Natural killer cell (primary cell): ENCODE measurements around the gene PRR5L. TPM values are rescaled to one million over a fixed set of nuclear protein-coding genes. Genes with fewer than 3 reads are reported as not detected.

Source experiments
- ATAC-seq, 3 donors: fragments of 150-1000 bp in 2 of 3; fragments of 200-7000 bp in 1 of 3; cut with Tn5 transposase; 1 replicate in 1 of 3; 2 replicates in 2 of 3; pipeline ENCODE4 v1.10.0; 2021; ENCODE audit warnings: mild to moderate bottlenecking in 2 of 3, moderate library complexity in 2 of 3
- DNase-seq, 2 donors: peaks; one replicate each; pipeline versions ENCODE4 v3.0.0 to v3.0.0-alpha.2; 2013 to 2021; ENCODE audit warnings: mixed read lengths in 1 of 2
- H3K27ac ChIP-seq: one replicate; pipeline ENCODE4 v1.5.1; 2013; ENCODE audit warnings: mild to moderate bottlenecking, low read length
- H3K27me3 ChIP-seq: one replicate; pipeline ENCODE4 v1.6.1; 2013; ENCODE audit warnings: low read length; ENCODE audit not compliant: control insufficient read depth, insufficient read depth
- H3K36me3 ChIP-seq: one replicate; pipeline ENCODE4 v1.6.1; 2013; ENCODE audit warnings: low read length; ENCODE audit not compliant: control insufficient read depth, insufficient read depth
- H3K4me1 ChIP-seq: one replicate; pipeline ENCODE4 v1.6.1; 2013; ENCODE audit warnings: low read length; ENCODE audit not compliant: control insufficient read depth, insufficient read depth
- H3K4me3 ChIP-seq: one replicate; pipeline ENCODE4 v1.5.1; 2013; ENCODE audit warnings: low read length
- H3K9me3 ChIP-seq: one replicate; pipeline ENCODE4 v1.6.1; 2013; ENCODE audit warnings: low read length; ENCODE audit not compliant: control insufficient read depth, insufficient read depth
- H3K27ac Mint-ChIP-seq, 2 donors: one replicate each; pipeline ENCODE4 v1.8.0; 2022; ENCODE audit warnings: mild to moderate bottlenecking in 2 of 2, mixed read lengths in 2 of 2, moderate library complexity in 1 of 2
- H3K27me3 Mint-ChIP-seq, 2 donors: one replicate each; pipeline ENCODE4 v1.8.0; 2022; ENCODE audit warnings: low read depth in 2 of 2, mixed read lengths in 2 of 2
- H3K36me3 Mint-ChIP-seq: one replicate; pipeline ENCODE4 v1.8.0; 2022; ENCODE audit warnings: mixed read lengths
- H3K4me1 Mint-ChIP-seq, 2 donors: one replicate each; pipeline ENCODE4 v1.8.0; 2022; ENCODE audit warnings: mixed read lengths in 2 of 2
- H3K4me3 Mint-ChIP-seq: one replicate; pipeline ENCODE4 v1.8.0; 2022; ENCODE audit warnings: mild to moderate bottlenecking, moderate library complexity, mixed read lengths
- H3K9me3 Mint-ChIP-seq, 2 donors: one replicate each; pipeline ENCODE4 v1.8.0; 2022; ENCODE audit warnings: mixed read lengths in 2 of 2
- CTCF ChIP-seq: fragments of 200-600 bp; IDR thresholded peaks from one replicate; pipeline ENCODE4 v1.8.0; 2022; ENCODE audit warnings: antibody characterized with exemption
- WGBS: methylation state at CpG from one replicate; pipeline ENCODE4 v1.1.7; 2013; ENCODE audit warnings: missing lambda C conversion rate; ENCODE audit not compliant: insufficient coverage; 5-methylcytosine and 5-hydroxymethylcytosine counted together
- intact Hi-C: fragments of 100-400 bp; cut with micrococcal nuclease; formaldehyde crosslinking; loops from one replicate; pipeline ENCODE4 v1.14.2; 2022
- total RNA-seq, 4 donors: library from RNA; stranded (reverse); fragments of 120-200 nt in 1 of 4; gene quantifications; one replicate each; pipeline versions ENCODE4 v1.2.3 to v1.2.4, GENCODE V29; 2013 to 2022

Gene PRR5L
- total RNA-seq, 3 donors from 2014 or later (not counting 1 experiment from before 2014, with no cell fraction given), result 128 to 367 (median 303) TPM

- Mint-ChIP-seq H3K27me3 (no peaks in the 10 kb centered on the region), H3K4me1 (peaks cover 77% of the 10 kb centered on the region in 2 donors), H3K27ac (peak overlapping the region; percentile 97 to 99), H3K36me3 (peaks cover 17% of the 10 kb centered on the region), H3K9me3 (no peaks in the 10 kb centered on the region), H3K4me3 (peak overlapping the region; percentile 94)
- Histone ChIP-seq H3K36me3 (peaks cover 60% of the 10 kb centered on the region), H3K4me1 (peaks cover 53% of the 10 kb centered on the region), H3K27me3 (no peaks in the 10 kb centered on the region), H3K4me3 (no peak overlapping the region), H3K9me3 (no peaks in the 10 kb centered on the region), H3K27ac (peak overlapping the region; percentile 1)
- no peak for DNase-seq
- ATAC-seq, result no peak
- no peak for TF ChIP-seq CTCF
- intact Hi-C loops, result no loop called here
Measured at GRCh38 chr11:36407356-36407755, 111.3 kb downstream of the PRR5L start.

- no peak overlapping the region for H3K4me3 ChIP-seq
- Mint-ChIP-seq H3K27me3 (no peaks in the 10 kb centered on the region), H3K4me3 (peak overlapping the region; percentile 94), H3K9me3 (no peaks in the 10 kb centered on the region), H3K36me3 (peaks cover 13% of the 10 kb centered on the region), H3K4me1 (peaks cover 82 to 85% of the 10 kb centered on the region in 2 donors), H3K27ac (peak overlapping the region; percentile 97 to 99)
- ATAC-seq (peak in 1 of 3 donors; percentile 46), DNase-seq (peak in 1 of 2 donors; percentile 35)
- H3K9me3 ChIP-seq, result no peaks in the 10 kb centered on the region
- no peaks in the 10 kb centered on the region for H3K27me3 ChIP-seq
- peaks cover 58% of the 10 kb centered on the region for H3K36me3 ChIP-seq
- peak overlapping the region; percentile 80 for H3K27ac ChIP-seq
- 13% methylated on average over 4 of the region's 6 CpGs for WGBS
- no peak for TF ChIP-seq CTCF
- intact Hi-C loops, result no loop called here
- H3K4me1 ChIP-seq, result peaks cover 63% of the 10 kb centered on the region
Measured at GRCh38 chr11:36408498-36409136, 112.5 kb downstream of the PRR5L start.

- H3K27me3 Mint-ChIP-seq, result no peaks in the 10 kb centered on the region
- no peaks in the 10 kb centered on the region for H3K27me3 ChIP-seq
- H3K4me1 Mint-ChIP-seq, result peaks cover 78 to 80% of the 10 kb centered on the region in 2 donors
- H3K9me3 ChIP-seq, result no peaks in the 10 kb centered on the region
- H3K27ac ChIP-seq, result peak overlapping the region; percentile 80
- peak overlapping the region; percentile 94 for H3K4me3 Mint-ChIP-seq
- H3K36me3 ChIP-seq, result peaks cover 52% of the 10 kb centered on the region
- DNase-seq (peak in 1 of 2 donors; percentile 57), ATAC-seq (peak; percentile 28 to 46 (median 43))
- H3K4me3 ChIP-seq, result no peak overlapping the region
- intact Hi-C loops, result no loop called here
- H3K4me1 ChIP-seq, result peaks cover 63% of the 10 kb centered on the region
- H3K9me3 Mint-ChIP-seq, result no peaks in the 10 kb centered on the region
- H3K27ac Mint-ChIP-seq, result peak overlapping the region; percentile 97 to 99
- peaks cover 8% of the 10 kb centered on the region for H3K36me3 Mint-ChIP-seq
- 10% methylated on average over 4 of the region's 8 CpGs for WGBS
- no peak for TF ChIP-seq CTCF
Measured at GRCh38 chr11:36409152-36409816, 113.2 kb downstream of the PRR5L start.
